HG02852 (cell line): ENCODE data around the gene BOC.

Experiments used
- ATAC-seq: cut with Tn5 transposase; IDR thresholded peaks from one replicate; pipeline ENCODE4 v1.9.1; 2021; ENCODE audit warnings: mild to moderate bottlenecking, moderate library complexity; ENCODE audit not compliant: unreplicated experiment

BOC gene

DNA sequence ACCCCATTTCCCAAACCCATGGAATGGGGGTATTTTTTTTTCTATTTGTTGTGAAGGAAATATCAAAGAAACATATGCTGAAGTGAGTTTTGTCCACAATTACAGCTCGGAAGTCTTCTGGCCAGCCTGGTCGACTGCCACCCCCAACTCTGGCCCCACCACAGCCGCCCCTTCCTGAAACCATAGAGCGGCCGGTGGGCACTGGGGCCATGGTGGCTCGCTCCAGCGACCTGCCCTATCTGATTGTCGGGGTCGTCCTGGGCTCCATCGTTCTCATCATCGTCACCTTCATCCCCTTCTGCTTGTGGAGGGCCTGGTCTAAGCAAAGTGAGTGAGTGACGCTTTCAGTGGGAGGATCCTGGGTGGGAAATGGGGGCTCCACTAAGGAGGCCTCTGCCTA lies 71.9 kb downstream of the BOC start:
- ATAC-seq = no peak

DNA sequence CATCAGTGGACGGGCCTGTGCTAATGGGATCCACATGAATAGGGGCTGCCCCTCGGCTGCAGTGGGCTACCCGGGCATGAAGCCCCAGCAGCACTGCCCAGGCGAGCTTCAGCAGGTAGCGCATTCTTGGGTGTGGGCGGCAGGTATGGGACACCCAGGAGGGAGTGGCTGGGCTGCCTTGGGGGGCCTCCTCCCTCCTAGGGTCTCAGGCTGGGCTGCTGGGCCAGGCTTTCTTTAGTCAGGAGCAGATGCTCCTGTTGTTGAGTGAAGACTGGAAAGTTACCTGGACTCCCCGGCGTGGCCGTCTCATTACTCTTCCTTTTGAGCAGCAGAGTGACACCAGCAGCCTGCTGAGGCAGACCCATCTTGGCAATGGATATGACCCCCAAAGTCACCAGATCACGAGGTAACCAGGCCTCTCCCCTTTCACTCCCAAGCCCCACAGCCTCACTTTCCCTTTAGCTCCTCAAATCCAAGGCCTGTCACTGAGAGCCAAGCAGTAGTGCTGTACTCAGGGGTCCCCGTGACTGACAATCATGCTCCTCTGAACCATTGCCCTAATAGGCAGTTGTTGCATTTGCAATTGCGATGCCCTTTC lies 73.2 kb downstream of the BOC start:
- ATAC-seq = no peak

DNA sequence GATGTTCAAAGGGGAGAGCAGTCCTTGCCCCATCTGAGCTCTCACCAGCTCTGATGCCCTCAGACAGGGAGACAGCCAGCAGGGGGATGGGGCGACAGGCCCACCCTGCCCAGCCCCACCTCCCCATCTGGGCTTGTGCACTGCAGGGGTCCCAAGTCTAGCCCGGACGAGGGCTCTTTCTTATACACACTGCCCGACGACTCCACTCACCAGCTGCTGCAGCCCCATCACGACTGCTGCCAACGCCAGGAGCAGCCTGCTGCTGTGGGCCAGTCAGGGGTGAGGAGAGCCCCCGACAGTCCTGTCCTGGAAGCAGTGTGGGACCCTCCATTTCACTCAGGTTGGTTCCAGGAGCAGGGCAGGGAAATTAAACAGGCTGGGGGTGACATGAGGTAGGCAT lies 73.9 kb downstream of the BOC start:
- no peak for ATAC-seq

DNA sequence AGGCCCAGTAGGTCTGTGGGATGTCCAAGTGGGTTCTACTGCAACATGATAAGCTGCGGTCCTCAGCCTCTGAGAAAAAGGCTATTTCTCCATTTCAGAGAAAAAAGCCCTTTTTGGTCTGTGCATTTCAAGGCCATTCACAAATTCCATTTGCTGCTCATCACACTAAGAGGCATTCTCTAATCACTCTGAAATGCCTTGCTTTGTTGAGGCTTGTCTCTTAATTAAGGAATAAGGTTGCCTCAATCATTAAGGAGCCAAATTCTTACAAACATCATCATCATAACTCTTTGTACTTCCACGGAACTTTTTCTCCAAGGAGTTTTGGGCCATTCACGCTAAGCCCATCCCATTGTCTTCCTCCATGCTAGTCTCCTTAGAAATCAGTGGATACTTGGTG lies 74.4 kb downstream of the BOC start:
- ATAC-seq = no peak

DNA sequence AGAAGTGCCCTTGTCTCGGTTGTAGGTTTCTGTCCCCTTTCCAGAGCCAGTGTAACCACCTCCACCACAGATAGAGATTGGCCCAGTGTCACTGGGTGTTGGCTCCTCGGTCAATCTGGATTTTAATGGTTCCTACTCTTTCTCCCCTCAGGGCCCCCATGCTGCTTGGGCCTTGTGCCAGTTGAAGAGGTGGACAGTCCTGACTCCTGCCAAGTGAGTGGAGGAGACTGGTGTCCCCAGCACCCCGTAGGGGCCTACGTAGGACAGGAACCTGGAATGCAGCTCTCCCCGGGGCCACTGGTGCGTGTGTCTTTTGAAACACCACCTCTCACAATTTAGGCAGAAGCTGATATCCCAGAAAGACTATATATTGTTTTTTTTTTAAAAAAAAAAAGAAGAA lies 75.2 kb downstream of the BOC start:
- no peak for ATAC-seq

DNA sequence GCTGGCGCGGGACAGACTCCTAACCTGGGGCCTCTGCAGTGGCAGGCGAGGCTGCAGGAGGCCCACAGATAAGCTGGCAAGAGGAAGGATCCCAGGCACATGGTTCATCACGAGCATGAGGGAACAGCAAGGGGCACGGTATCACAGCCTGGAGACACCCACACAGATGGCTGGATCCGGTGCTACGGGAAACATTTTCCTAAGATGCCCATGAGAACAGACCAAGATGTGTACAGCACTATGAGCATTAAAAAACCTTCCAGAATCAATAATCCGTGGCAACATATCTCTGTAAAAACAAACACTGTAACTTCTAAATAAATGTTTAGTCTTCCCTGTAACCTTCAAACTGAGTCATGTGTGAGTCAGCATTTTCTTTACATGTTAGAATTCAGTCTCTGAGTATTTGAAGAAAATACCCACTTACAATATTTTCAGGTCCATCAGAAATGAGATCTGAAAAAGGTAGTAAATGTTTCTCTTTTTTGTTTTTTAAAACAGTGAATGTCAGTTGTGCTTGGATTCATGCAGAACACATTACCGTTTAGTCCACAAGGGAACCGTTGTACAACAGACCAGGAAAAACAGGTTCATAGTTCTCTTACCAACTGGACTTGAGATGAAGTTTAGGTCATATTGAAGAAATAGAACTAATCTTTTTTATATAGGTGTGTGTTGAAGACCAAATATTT lies 75.9 kb downstream of the BOC start:
- ATAC-seq = no peak

DNA sequence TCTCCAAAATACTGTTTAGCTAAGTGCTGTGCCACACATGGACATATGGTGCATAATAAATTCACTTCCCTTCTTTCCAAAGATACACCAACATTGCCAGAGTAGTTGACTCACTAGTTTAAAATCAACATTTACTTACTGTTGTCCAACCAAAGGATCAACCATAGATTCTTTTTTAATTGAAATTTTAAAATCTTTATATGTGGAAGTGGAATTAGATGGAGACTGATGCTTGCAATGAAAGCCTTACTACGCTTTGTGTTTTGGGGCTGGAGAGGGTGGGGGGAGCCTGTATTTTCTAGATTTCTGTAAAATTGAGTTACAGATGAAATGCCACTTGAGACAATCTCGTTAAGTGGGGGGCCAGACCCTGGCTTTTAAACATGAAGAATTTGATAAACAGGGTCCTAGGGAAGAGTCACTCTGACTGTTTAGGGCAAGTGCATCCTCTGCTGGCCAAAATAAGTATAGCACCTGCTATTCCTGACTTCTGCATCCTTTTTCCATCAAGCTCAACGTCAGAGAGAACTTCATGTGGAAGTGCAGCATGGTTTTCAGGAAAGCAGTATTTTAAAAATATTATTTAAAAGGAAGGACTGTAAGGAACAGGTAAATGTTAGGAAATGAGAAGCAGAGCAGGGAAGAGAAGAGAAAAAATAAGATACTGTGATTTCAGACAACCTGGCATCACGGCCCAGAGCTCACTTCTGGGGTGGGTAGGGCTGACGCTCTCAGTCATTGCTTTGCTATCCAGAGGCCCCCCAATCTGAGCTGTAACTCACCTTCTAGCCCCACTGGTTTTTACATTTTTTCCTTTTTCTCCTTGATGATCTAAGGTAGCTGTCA lies 76.7 kb downstream of the BOC start:
- ATAC-seq = no peak

DNA sequence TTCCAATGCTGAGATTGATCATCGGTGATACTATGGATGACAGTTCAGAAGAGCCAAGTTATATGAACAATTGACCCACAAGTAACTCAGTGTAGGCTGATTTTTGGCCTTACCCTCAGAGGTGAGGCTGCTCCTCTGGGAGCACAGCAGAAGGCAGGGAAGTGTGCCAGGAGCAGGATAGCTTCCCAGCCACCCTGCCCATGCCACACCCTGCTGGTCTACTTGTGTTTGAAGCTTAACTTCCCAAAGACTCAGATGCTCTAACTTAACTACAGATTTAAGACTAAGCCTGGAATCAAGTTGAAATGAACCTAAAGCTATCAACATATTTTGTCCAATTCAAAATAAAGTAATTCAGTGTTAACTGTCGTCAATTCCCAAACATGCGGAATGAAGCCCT lies 77.5 kb downstream of the BOC start:
- no peak for ATAC-seq

DNA sequence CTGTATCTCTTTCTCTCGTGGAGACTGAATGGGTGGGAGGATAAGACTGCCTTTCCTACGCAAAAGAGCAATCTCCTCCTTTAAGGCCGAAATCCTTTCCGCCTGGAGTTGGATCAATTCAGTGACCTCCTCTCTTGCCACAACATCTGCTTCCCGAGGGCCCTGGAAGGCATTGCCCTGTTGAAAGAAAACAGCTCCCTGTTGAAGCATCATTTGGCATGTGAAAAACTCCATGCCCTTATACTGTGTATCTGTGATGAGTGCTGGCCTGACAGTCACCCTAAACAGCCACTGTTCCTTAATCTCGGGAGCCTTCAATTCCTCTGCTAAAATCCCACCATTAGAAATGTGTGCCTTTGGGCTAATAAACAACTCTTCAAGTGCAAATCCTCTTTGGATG lies 80.2 kb downstream of the BOC start:
- no peak for ATAC-seq

DNA sequence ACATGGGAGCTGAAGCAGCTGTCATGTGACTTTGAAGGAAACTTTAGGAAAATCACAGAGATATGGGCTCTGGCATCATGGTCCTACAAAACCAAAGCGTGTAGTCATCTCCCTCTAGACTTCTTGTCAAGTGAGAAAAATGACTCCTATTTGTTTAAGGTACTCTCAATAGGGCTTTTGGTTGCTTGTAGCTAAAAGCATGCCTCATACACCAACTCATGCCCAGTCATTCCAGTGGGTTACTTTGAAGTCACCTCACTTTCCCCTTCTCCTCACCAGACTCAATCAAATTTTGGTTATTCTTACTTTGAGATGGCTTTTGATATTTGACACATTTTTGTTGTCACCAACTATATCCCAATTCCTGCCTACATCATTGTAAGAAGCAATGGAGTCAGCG lies 81.6 kb downstream of the BOC start:
- ATAC-seq = no peak

DNA sequence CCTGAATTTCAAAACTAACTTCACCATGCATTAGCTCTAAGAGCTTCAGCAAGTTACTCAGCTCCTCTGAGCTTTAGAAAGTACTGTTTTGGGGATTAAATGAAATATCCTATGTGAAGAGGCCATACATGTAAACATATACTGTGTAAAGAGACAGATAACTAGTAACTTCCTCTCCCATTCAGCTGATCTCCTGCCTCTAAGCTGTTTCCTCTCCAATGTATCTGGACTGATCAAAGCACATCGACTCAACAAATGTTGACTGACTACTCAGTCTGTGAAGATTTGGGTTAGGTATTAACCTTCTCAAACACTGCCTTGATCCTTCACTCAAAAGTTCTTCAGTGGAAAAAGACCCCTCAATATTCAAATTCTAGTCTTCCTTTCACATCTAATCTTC lies 82.0 kb downstream of the BOC start:
- ATAC-seq = no peak

DNA sequence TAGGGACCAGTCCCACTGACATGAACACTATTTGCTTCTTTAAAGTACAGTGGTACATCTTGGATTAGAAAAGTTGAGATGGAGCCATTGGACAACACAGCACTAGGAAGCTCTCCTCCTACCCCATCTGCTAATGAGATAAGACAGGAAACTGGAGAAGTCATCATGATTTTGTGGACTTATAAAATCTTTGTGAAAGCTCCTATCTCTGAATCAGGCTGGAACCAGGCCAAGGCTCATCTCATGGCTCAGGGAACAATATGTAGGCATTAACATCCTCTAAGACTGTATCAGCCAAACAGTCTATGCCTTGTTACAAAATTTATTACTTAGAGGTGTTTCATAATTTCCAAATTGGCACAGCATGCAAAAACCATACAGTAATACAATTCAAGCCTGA lies 84.1 kb downstream of the BOC start:
- no peak for ATAC-seq

DNA sequence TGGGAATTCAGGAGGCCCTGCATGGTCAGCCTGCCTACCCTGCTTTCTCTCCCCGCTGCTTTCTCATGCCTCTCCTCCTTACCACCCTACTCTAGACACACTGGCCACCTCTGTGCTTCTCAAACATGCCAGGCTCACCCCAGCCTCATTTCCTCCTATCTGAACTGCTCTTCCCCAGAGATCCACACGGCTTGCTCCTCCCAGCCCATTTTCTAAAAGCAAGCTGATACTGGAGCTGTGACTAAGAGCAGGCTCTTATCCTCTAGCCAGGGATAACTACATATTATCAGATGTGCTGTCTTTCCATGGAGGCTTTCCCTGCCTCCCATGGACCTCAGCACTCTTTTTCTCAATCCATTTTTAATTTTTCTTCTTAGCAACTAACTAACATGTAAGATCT lies 85.9 kb downstream of the BOC start:
- no peak for ATAC-seq

DNA sequence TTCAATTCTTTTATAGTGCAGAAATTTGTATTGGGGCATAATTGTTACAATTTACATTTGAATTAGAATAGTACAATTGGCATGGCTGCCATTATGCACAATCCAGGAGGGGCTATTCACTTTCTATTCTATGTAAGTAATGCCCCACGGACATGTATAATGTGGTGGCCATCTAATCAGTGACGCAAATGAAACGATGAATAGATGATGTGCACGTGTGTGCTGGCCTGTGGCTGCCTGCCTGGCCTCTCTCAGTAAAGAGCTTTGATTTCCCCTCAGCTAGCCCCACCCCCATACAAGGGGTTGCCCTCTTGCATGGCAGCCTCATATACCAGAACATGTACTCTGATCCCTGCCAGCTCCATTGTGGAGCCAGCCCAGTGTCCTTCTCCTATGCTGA lies 86.5 kb downstream of the BOC start:
- ATAC-seq = no peak

DNA sequence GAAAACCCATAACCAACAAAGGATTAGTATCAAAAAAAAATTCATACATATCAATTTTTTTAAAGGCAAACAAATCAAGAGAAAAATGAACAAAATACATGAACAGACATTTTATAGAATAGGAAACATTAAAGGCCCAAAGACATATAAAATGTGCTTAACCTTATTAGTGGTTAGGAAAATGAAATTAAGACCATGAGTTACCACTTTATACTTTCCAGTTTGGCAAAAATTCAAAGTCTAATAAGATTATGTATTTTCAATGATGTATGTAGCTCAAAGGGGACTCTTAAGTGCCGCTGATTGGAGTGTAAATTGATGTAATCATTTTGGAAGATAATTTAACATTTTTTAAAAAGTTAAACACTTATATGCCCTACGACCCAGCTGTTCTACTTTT lies 89.2 kb downstream of the BOC start:
- no peak for ATAC-seq

DNA sequence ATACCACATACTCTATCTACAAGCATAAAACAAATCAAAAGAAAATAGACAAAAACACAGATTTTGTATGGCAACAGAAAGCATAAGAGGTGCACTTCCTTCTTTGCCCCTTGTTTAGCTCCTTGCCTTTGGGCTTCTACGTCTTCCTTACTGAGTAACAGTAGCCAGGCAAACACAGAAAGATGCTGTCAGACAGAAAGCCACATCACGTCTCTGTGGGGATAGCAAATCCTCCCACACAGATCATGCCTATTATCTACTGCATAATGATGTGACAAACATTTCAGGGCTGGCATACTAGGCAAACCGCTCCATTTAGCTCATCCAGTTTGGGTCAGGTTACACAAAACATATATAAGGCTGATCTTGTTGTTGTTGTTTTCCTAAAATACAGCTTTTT lies 92.7 kb downstream of the BOC start:
- ATAC-seq = no peak

DNA sequence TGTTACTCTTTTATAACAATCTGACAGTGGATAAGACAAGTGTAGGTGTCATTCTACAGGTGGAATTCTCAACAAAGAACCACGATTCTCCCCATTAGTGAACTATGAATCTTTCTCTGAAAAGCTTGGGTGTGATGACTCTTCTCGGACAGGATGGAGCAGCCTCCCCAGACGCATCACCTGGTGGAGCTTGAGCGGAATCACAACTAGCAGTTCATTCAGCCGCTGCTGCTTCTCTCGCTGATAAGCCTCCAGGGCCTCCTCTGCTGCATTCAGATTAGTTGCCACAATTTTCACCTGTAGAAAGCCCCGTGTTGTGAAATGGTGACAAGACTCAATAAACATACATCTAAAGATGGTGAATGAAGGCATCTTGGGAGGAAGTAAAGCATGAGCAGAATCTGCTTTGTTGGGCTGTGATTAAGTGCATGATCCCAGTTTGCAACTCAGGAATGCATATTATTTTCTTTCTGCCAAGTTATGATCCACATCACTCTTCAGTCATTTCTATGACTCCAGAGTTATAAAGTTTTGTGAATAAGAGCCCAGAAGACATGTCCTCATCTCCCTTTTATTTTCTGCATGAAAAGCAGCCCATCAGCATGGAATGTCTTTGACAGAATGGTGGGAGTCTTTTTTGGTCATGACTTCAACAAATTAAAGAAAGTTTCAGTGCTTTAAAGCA lies 93.6 kb downstream of the BOC start:
- ATAC-seq = no peak

DNA sequence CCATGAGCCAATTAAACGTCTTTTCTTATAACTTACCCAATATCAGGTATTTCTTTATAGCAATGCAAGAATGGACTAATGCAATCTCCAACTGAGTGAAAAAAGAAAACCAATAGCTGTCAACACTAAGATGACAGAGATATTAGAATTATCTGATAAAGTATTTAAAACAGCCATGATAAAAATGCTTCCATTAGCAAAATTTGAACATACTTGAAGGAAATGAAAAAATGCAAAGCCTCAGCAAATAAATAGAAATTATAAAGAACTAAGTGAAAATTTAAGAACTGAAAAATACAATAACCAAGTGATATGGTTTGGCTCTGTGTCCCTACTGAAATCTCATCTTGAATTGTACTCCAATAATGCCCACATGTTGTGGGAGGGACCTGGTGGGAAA lies 99.6 kb downstream of the BOC start:
- ATAC-seq = no peak

DNA sequence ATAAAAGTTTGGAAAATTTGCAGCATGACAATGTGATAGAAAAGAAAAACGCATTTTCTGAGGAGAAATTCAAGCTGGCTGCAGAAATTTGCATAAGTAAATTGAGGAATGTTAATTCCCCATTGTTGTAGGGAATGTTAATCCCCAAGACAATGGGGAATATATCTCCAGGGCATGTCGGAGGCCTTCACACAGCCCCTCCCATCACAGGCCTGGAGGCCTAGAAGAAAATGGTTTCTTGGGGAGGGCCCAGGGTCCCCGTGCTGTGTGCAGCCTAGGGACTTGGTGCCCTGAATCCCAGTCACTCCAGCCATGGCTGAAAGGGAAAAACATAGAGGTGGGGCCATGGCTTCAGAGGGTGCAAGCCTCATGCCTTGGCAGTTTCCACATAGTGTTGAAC lies 101.1 kb downstream of the BOC start:
- no peak for ATAC-seq

DNA sequence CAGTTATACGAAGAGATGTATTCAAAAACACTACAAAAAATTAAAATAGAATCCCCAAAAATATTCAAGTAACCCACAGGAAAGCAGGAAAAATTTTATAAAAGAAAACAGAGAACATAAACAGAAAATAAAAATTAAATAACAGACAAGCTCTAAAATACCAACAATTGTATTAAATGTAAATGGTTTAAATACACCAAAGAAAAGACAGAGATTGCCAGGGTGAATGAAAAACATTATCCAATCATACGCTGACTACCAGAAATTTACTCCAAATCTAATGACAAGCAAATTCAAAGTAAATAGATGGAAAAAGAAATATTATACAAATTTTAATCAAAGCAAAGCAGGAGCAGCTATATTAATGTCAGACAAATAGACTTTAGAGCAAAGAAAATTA lies 103.6 kb downstream of the BOC start:
- ATAC-seq = no peak

DNA sequence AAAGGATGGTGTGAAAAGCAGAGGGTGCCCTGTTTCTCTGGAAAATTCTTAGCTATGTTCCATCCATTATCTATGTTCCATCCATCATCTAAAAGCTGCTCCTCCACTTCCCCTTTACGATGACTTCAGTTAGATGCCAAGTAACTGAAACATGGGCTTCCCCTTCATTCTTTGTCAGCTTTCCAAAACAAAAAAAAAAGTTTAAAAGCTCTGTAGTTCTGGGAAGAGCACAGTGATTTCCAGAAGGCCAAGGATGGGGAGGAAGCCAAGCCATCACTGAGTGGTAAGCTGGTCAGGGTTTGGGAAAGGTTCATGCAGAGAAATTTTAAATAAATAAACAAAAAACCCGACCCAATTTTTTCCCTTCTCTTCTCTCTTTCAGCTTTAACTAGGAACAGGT lies 118.4 kb downstream of the BOC start:
- ATAC-seq = no peak

DNA sequence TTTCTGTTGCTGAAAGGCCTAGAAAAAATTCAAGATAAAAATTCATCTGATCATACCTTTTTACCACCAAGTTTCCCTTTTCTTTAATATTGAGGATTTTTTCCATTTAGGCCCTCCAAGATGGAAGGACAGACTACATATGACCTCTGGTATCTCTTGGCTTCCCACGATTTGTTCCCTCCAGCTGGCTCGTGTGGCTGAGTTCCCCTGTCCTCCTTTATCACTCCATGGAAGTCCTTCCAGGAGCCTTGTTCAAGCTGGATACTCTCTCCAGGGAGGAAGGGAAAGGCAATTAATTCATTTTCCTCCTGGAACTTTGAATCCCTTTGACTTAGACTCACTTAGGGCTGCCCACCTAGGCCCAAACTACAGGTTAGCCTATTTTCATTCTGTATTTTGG lies 119.4 kb downstream of the BOC start:
- no peak for ATAC-seq
